Thoracic aorta (tissue), 2 donors: ENCODE data around the gene ARVCF. TPM values are rescaled to one million over a fixed set of nuclear protein-coding genes. Genes with fewer than 3 reads are reported as not detected.

Experiments
- ATAC-seq: fragments of 150-250 bp; one replicate; pipeline ENCODE4 v1.8.0; 2017; ENCODE audit warnings: low read depth; ENCODE audit not compliant: insufficient number of reproducible peaks, low FRiP score
- DNase-seq: peaks from one replicate; pipeline ENCODE4 v3.0.0-alpha.2; 2020; ENCODE audit warnings: low spot score
- H3K27ac ChIP-seq, 2 donors: fragments of 200-600 bp; sonication (generic); 1 replicate in 1 of 2; 2 replicates in 1 of 2; pipeline ENCODE4 v1.5.1; 2016; ENCODE audit warnings: mild to moderate bottlenecking in 2 of 2, moderate library complexity in 2 of 2
- H3K27me3 ChIP-seq: fragments of 200-600 bp; sonication (generic); replicated peaks from 2 replicates; pipeline ENCODE4 v1.6.0; 2016; ENCODE audit warnings: mild to moderate bottlenecking; ENCODE audit not compliant: insufficient read depth
- H3K36me3 ChIP-seq: fragments of 200-600 bp; sonication (generic); one replicate; pipeline ENCODE4 v1.5.1; 2016
- H3K4me1 ChIP-seq, 2 donors: fragments of 200-600 bp; sonication (generic); 1 replicate in 1 of 2; 2 replicates in 1 of 2; pipeline versions ENCODE4 v1.5.1 to v1.6.0; 2016; ENCODE audit warnings: low read depth in 2 of 2, mild to moderate bottlenecking in 1 of 2; ENCODE audit not compliant: control insufficient read depth in 1 of 2
- H3K4me3 ChIP-seq: fragments of 200-600 bp; sonication (generic); 2 replicates; pipeline ENCODE4 v1.5.1; 2016; ENCODE audit warnings: mild to moderate bottlenecking
- H3K9me3 ChIP-seq: fragments of 200-600 bp; sonication (generic); 2 replicates; pipeline ENCODE4 v1.5.1; 2016
- total RNA-seq, 2 donors: library from RNA; depleted of rRNA; stranded (reverse); fragments of >200 nt; gene quantifications; one replicate each; pipeline versions ENCODE4 v1.1.0 to v1.2.3, GENCODE V29; 2016
- TF ChIP-seq, protein P1 (sequence below): fragments of 200-600 bp; sonication (generic); IDR thresholded peaks from one replicate; pipeline ENCODE4 v1.5.1; 2019; ENCODE audit warnings: antibody characterized with exemption

Gene ARVCF
- total RNA-seq, 2 donors from 2014 or later, result 95.0 to 165 TPM

DNA sequence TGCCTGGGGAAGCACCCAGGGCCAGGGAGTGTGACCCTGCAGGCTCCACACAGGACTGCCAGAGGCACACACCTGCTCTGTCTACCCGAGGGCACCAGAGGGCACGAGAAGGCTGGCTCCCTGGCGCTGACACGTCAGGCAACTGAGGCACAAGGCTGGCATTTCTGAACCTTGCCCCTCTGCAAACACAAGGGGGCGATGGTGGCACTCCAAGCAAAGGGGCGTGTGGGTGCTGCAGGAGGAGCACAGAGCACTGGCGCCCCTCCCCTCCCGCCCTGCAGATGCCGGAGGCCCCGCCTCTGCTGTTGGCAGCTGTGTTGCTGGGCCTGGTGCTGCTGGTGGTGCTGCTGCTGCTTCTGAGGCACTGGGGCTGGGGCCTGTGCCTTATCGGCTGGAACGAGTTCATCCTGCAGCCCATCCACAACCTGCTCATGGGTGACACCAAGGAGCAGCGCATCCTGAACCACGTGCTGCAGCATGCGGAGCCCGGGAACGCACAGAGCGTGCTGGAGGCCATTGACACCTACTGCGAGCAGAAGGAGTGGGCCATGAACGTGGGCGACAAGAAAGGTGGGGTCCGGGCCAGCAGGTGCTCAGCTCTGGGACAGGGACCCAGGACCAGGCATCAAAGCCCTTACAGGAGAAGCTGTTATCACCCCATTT lies 54.2 kb downstream of the ARVCF start:
- Histone ChIP-seq H3K4me3 (no peak overlapping the region), H3K4me1 (peaks cover 5 to 27% of the 10 kb centered on the region in 2 donors), H3K27me3 (no peaks in the 10 kb centered on the region), H3K27ac (no peak overlapping the region), H3K36me3 (peaks cover 21% of the 10 kb centered on the region), H3K9me3 (no peaks in the 10 kb centered on the region)
- ATAC-seq (no peak), DNase-seq (no peak)
- TF ChIP-seq, protein P1, sequence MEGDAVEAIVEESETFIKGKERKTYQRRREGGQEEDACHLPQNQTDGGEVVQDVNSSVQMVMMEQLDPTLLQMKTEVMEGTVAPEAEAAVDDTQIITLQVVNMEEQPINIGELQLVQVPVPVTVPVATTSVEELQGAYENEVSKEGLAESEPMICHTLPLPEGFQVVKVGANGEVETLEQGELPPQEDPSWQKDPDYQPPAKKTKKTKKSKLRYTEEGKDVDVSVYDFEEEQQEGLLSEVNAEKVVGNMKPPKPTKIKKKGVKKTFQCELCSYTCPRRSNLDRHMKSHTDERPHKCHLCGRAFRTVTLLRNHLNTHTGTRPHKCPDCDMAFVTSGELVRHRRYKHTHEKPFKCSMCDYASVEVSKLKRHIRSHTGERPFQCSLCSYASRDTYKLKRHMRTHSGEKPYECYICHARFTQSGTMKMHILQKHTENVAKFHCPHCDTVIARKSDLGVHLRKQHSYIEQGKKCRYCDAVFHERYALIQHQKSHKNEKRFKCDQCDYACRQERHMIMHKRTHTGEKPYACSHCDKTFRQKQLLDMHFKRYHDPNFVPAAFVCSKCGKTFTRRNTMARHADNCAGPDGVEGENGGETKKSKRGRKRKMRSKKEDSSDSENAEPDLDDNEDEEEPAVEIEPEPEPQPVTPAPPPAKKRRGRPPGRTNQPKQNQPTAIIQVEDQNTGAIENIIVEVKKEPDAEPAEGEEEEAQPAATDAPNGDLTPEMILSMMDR, result peak; percentile 65

DNA sequence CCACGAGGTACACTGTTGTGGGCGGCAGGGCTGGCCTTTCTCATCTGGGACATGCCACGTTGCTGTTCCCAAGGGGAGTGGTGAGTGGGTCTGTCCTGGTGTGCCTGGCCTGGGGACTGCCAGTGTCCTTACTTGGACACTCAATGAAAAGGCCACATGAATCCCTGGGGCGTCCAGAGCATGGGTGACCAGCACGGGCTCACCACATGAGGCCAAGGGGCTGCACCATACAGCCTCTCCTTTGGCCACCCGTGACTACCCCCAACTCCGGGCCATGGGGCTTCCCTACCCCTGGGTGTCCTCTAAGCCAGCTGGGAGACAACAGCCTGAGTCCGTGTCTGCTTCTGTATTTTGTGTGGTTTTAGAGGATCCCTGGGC lies 54.8 kb downstream of the ARVCF start:
- Histone ChIP-seq H3K27ac (no peak overlapping the region), H3K9me3 (no peaks in the 10 kb centered on the region), H3K36me3 (peaks cover 18% of the 10 kb centered on the region), H3K27me3 (no peaks in the 10 kb centered on the region), H3K4me3 (no peak overlapping the region), H3K4me1 (peaks cover 5 to 27% of the 10 kb centered on the region in 2 donors)
- DNase-seq (no peak), ATAC-seq (no peak)
- TF ChIP-seq, protein P1, result no peak

DNA sequence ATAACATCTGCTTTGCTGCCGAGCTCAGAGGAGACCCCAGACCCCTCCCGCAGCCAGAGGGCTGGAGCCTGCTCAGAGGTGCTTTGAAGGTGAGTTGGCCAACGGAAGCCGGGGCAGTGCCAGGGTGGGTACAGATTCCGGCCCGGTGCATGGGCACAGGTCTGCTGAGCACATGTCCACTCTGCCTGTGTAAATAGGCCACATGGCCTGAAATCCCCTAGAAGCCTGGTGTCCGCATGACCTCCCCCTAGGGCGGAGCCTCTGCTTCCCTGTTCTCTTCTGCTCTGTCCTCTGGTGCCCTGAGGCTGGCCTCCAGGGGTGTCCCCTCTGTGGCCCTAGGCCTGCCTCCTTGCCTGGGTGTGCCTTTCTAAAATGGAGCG lies 55.4 kb downstream of the ARVCF start:
- TF ChIP-seq, protein P1, result no peak
- Histone ChIP-seq H3K4me3 (no peak overlapping the region), H3K9me3 (no peaks in the 10 kb centered on the region), H3K4me1 (peaks cover 5 to 27% of the 10 kb centered on the region in 2 donors), H3K27me3 (no peaks in the 10 kb centered on the region), H3K36me3 (peaks cover 15% of the 10 kb centered on the region), H3K27ac (no peak overlapping the region)
- ATAC-seq, result no peak
- no peak for DNase-seq

DNA sequence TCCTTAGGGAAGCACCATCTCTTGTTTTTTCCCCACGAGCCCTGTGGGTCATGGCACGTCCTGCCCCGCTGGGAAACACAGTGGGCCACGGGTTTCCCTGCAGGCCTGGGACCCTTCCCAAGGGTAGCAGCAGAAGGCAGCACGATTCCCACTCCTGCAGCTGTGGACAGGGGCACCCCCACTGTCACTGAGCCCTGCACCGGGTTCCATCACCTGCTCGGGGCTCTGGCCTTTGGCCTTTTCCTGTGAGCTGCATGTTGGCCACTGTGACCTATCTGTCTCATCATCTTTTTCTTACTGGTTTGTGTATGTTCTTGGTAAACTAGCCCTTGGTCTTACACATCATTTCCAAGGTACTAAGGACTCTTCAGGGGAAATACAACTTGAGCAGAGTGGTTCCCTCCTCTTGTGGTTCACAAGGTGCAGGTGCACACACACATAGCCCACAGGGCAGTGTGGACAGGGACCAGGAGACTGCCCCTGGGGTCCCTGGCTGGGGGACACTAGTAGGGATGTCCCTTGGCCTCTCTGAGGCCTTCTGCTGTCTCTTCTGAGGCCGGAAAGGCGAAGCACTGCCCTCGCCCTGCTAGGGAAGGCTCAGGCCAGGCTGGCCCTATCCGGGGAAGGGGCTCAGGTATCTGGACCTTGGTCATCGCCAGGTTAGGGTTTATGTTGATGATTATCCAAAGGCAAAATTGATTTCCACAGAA lies 56.0 kb downstream of the ARVCF start:
- DNase-seq, result no peak
- ATAC-seq, result no peak
- peaks cover 15% of the 10 kb centered on the region for H3K36me3 ChIP-seq
- H3K4me3 ChIP-seq, result no peak overlapping the region
- no peaks in the 10 kb centered on the region for H3K9me3 ChIP-seq
- H3K27ac ChIP-seq, result no peak overlapping the region
- H3K4me1 ChIP-seq, result peaks cover 5 to 27% of the 10 kb centered on the region in 2 donors
- no peaks in the 10 kb centered on the region for H3K27me3 ChIP-seq
- TF ChIP-seq, protein P1, result no peak

DNA sequence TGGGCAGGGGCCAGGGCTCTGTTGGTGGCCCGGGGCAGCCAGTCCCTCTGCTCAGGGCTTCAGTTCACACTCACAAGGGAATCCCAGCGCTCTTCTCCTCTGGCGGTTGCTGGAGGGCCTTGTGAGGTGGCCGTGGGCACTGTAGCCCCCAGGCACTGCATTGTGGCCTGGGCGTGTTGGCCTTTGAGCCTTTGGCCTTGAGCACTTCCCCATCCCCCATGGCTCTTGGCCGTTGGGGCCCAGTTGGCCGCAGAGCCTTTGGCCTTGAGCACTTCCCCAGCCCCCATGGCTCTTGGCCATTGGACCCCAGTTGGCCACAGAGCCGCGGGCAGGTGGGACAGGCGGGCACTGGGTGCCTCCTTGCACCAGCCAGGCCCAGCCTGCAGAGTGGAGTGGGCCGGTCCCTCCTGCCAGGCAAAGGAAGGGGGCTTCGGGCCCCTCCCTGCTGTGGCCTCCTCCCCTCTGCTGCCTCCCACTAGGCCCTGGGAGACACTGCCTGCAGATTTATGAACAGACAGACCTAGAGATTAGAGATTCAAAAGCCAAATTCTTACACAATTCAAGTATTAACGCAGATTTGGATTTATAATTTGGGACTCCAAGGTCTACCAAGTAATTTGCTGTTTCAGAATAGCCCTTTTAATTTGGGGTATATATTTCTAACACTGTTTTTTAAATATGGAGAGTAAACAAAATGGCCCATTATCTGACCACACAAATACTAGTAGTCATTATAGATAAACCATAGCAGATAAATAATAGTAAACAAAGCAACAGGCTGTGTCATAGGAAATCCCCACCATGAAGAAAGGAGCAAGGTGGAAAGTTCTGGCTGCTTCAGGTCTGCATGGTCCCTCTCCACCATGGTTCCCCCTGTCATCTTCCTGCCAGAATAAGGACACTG lies 56.8 kb downstream of the ARVCF start:
- no peak for ATAC-seq
- Histone ChIP-seq H3K9me3 (no peaks in the 10 kb centered on the region), H3K4me1 (peaks cover 5 to 27% of the 10 kb centered on the region in 2 donors), H3K36me3 (peaks cover 13% of the 10 kb centered on the region), H3K27me3 (no peaks in the 10 kb centered on the region), H3K4me3 (peak overlapping the region; percentile 64), H3K27ac (peak overlapping the region in 1 of 2 donors; percentile 63)
- no peak for DNase-seq
- TF ChIP-seq, protein P1, result no peak
